Liver (tissue), 9 donors: ENCODE results near the gene SULT6B1. TPM values are rescaled to one million over a fixed set of nuclear protein-coding genes. Genes with fewer than 3 reads are reported as not detected.

Source experiments
- DNase-seq: peaks from one replicate; pipeline ENCODE4 v3.0.0-alpha.2; 2017; ENCODE audit warnings: low spot score
- H3K27ac ChIP-seq, 2 donors: one replicate each; pipeline ENCODE4 v1.7.0; 2013; ENCODE audit warnings: inconsistent platforms in 2 of 2, low read length in 2 of 2, control low read depth in 1 of 2, low read depth in 1 of 2, mild to moderate bottlenecking in 1 of 2
- H3K27me3 ChIP-seq, 4 donors: one replicate each; pipeline versions ENCODE4 v1.6.1 to v1.7.0; 2013; ENCODE audit warnings: low read length in 3 of 4, inconsistent platforms in 1 of 4, mild to moderate bottlenecking in 1 of 4, moderate library complexity in 1 of 4; ENCODE audit not compliant: control insufficient read depth in 4 of 4, insufficient read depth in 4 of 4
- H3K36me3 ChIP-seq, 4 donors: one replicate each; pipeline versions ENCODE4 v1.6.1 to v1.7.0; 2013; ENCODE audit warnings: low read length in 3 of 4, mild to moderate bottlenecking in 3 of 4, low read depth in 1 of 4, moderate library complexity in 1 of 4; ENCODE audit not compliant: control insufficient read depth in 4 of 4, insufficient read depth in 3 of 4
- H3K4me1 ChIP-seq, 4 donors: one replicate each; pipeline versions ENCODE4 v1.6.1 to v1.7.0; 2013; ENCODE audit warnings: low read length in 3 of 4, mild to moderate bottlenecking in 3 of 4, moderate library complexity in 1 of 4; ENCODE audit not compliant: control insufficient read depth in 4 of 4, insufficient read depth in 4 of 4
- H3K4me3 ChIP-seq, 3 donors: one replicate each; pipeline versions ENCODE4 v1.6.1 to v1.7.0; 2013; ENCODE audit warnings: low read length in 3 of 3, control low read depth in 1 of 3, low read depth in 1 of 3, mild to moderate bottlenecking in 1 of 3
- H3K9ac ChIP-seq, 2 donors: one replicate each; pipeline ENCODE4 v1.7.0; 2013; ENCODE audit warnings: low read length in 2 of 2, mild to moderate bottlenecking in 2 of 2, moderate library complexity in 2 of 2, control low read depth in 1 of 2, low read depth in 1 of 2
- H3K9me3 ChIP-seq, 4 donors: one replicate each; pipeline versions ENCODE4 v1.6.1 to v1.7.0; 2013; ENCODE audit warnings: low read length in 3 of 4; ENCODE audit not compliant: control insufficient read depth in 4 of 4
- CTCF ChIP-seq: fragments of 150-350 bp; IDR thresholded peaks from 2 replicates; pipeline ENCODE4 v1.5.1; 2017; ENCODE audit warnings: improper control_type of control experiment, low read depth, low read length; ENCODE audit not compliant: missing input control
- EGR1 ChIP-seq, 2 donors: IDR thresholded peaks; 2 replicates each; pipeline ENCODE4 v1.6.1; 2016 to 2018; ENCODE audit warnings: antibody characterized with exemption in 2 of 2, low read depth in 2 of 2
- FOXA1 ChIP-seq: IDR thresholded peaks from 2 replicates; pipeline ENCODE4 v1.6.1; 2016; ENCODE audit warnings: antibody characterized with exemption
- FOXA2 ChIP-seq: IDR thresholded peaks from 2 replicates; pipeline ENCODE4 v1.6.1; 2016; ENCODE audit warnings: antibody characterized with exemption
- HNF4A ChIP-seq, 2 donors: conservative IDR thresholded peaks; 2 replicates each; pipeline ENCODE4 v1.6.1; 2016; ENCODE audit warnings: antibody characterized with exemption in 2 of 2, mild to moderate bottlenecking in 2 of 2
- HNF4G ChIP-seq: IDR thresholded peaks from 2 replicates; pipeline ENCODE4 v1.6.1; 2016; ENCODE audit warnings: antibody characterized with exemption
- JUND ChIP-seq, 2 donors: IDR thresholded peaks; 2 replicates each; pipeline ENCODE4 v1.6.1; 2016; ENCODE audit warnings: antibody characterized with exemption in 2 of 2
- MAX ChIP-seq: IDR thresholded peaks from 2 replicates; pipeline ENCODE4 v1.6.1; 2016; ENCODE audit warnings: antibody characterized with exemption
- NR2F2 ChIP-seq: IDR thresholded peaks from 2 replicates; pipeline ENCODE4 v1.6.1; 2016; ENCODE audit warnings: antibody characterized with exemption
- RAD21 ChIP-seq, 2 donors: IDR thresholded peaks; 2 replicates each; pipeline ENCODE4 v1.6.1; 2016; ENCODE audit warnings: antibody characterized with exemption in 2 of 2, mild to moderate bottlenecking in 2 of 2
- RXRA ChIP-seq, 2 donors: IDR thresholded peaks; 2 replicates each; pipeline ENCODE4 v1.6.1; 2017 to 2018; ENCODE audit warnings: antibody characterized with exemption in 2 of 2, mild to moderate bottlenecking in 1 of 2
- SP1 ChIP-seq: IDR thresholded peaks from 2 replicates; pipeline ENCODE4 v1.6.1; 2018; ENCODE audit warnings: antibody characterized with exemption, mild to moderate bottlenecking
- TAF1 ChIP-seq: conservative IDR thresholded peaks from 2 replicates; pipeline ENCODE4 v1.6.1; 2016; ENCODE audit warnings: antibody characterized with exemption, mild to moderate bottlenecking
- YY1 ChIP-seq: IDR thresholded peaks from 2 replicates; pipeline ENCODE4 v1.6.1; 2016; ENCODE audit warnings: antibody characterized with exemption, mild to moderate bottlenecking
- ZBTB33 ChIP-seq: IDR thresholded peaks from 2 replicates; pipeline ENCODE4 v1.6.1; 2016; ENCODE audit warnings: antibody characterized with exemption
- WGBS: extraction: QIAGEN DNeasy Blood & Tissue Kit; methylation state at CpG from one replicate; pipeline ENCODE4 v1.1.7; 2013; 5-methylcytosine and 5-hydroxymethylcytosine counted together
- polyA plus RNA-seq, 2 donors: library from polyadenylated mRNA; stranded (reverse) in 1 of 2; unstranded in 1 of 2; fragments of 200-250 nt in 1 of 2; fragments of >200 nt in 1 of 2; fragmentation: Nextera tagmentation in 1 of 2; extraction: Ambion mirVana in 1 of 2; gene quantifications; one replicate each; pipeline versions ENCODE4 v1.2.1 to v1.2.3, GENCODE V29; 2013 to 2015
- total RNA-seq, 2 donors: library from RNA; depleted of rRNA; stranded (reverse); fragments of >200 nt; gene quantifications; one replicate each; pipeline ENCODE4 v1.2.3, GENCODE V29; 2014
- TF ChIP-seq, protein P1 (sequence below): IDR thresholded peaks from 2 replicates; pipeline ENCODE4 v1.6.1; 2016; ENCODE audit warnings: antibody characterized with exemption, mild to moderate bottlenecking
- TF ChIP-seq, protein P2 (sequence below): IDR thresholded peaks from 2 replicates; pipeline ENCODE4 v1.6.1; 2016; ENCODE audit warnings: antibody characterized with exemption
- donor health status: healthy.
- donor health status: healthy.
- donor health status: healthy.
- donor health status: healthy.
- donor health status: healthy.

Gene SULT6B1
- total and polyA plus RNA-seq, 4 donors, result not detected

DNA sequence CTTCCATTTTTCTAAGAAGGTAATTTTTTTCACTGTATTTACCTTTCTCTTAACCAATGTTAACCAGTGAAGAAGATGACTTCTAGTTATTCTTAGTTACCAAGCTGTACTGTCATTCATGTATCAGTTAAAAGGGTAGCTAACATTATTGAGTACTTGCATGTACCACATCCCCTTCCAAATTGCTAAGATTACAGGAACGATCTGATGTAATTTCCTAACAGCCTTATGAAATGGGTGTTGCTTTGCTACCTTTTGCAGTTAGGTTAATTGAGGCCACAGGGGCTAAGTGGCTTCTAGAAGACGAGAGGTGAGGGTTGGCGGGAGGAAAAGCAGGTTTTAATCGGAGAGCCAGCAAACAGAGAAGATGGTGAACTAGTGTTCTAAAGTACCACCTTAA, 1.8 kb upstream of the SULT6B1 start:
- TF ChIP-seq YY1 (no peak), MAX (no peak), NR2F2 (no peak), SP1 (no peak), RAD21 (IDR thresholded peaks at IDR 0.05) (no peak), HNF4A (conservative IDR thresholded peaks at IDR 0.05) (no peak), RXRA (IDR thresholded peaks at IDR 0.05) (no peak), CTCF (no peak), HNF4G (no peak), EGR1 (IDR thresholded peaks at IDR 0.05; ENCODE audit: low read depth in 2 of 2) (no peak)
- TF ChIP-seq, protein P1, sequence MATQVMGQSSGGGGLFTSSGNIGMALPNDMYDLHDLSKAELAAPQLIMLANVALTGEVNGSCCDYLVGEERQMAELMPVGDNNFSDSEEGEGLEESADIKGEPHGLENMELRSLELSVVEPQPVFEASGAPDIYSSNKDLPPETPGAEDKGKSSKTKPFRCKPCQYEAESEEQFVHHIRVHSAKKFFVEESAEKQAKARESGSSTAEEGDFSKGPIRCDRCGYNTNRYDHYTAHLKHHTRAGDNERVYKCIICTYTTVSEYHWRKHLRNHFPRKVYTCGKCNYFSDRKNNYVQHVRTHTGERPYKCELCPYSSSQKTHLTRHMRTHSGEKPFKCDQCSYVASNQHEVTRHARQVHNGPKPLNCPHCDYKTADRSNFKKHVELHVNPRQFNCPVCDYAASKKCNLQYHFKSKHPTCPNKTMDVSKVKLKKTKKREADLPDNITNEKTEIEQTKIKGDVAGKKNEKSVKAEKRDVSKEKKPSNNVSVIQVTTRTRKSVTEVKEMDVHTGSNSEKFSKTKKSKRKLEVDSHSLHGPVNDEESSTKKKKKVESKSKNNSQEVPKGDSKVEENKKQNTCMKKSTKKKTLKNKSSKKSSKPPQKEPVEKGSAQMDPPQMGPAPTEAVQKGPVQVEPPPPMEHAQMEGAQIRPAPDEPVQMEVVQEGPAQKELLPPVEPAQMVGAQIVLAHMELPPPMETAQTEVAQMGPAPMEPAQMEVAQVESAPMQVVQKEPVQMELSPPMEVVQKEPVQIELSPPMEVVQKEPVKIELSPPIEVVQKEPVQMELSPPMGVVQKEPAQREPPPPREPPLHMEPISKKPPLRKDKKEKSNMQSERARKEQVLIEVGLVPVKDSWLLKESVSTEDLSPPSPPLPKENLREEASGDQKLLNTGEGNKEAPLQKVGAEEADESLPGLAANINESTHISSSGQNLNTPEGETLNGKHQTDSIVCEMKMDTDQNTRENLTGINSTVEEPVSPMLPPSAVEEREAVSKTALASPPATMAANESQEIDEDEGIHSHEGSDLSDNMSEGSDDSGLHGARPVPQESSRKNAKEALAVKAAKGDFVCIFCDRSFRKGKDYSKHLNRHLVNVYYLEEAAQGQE, result no peak
- TF ChIP-seq, protein P2, sequence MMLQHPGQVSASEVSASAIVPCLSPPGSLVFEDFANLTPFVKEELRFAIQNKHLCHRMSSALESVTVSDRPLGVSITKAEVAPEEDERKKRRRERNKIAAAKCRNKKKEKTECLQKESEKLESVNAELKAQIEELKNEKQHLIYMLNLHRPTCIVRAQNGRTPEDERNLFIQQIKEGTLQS, result no peak
- Histone ChIP-seq H3K4me1 (no peaks in the 10 kb centered on the region), H3K27ac (no peak overlapping the region), H3K36me3 (no peaks in the 10 kb centered on the region), H3K4me3 (no peak overlapping the region), H3K9me3 (no peaks in the 10 kb centered on the region), H3K27me3 (no peaks in the 10 kb centered on the region), H3K9ac (no peak overlapping the region)
- no peak for DNase-seq
- 84% methylated on average over 4 of the region's 4 CpGs for WGBS

- Histone ChIP-seq H3K27ac (peak overlapping the region in 1 of 2 donors; percentile 18), H3K4me3 (no peak overlapping the region), H3K9me3 (no peaks in the 10 kb centered on the region), H3K4me1 (no peaks in the 10 kb centered on the region), H3K36me3 (no peaks in the 10 kb centered on the region), H3K27me3 (no peaks in the 10 kb centered on the region), H3K9ac (no peak overlapping the region)
- WGBS, result 83% methylated on average over 6 of the region's 6 CpGs
- no peak for DNase-seq
- TF ChIP-seq FOXA1 (no peak), NR2F2 (no peak), FOXA2 (no peak), ZBTB33 (no peak), HNF4A (conservative IDR thresholded peaks at IDR 0.05) (no peak), TAF1 (no peak), MAX (no peak), HNF4G (no peak), JUND (IDR thresholded peaks at IDR 0.05) (no peak), SP1 (no peak), CTCF (no peak)
- TF ChIP-seq, protein P2, result no peak
These were observed 1.1 kb upstream of the SULT6B1 start for GRCh38 chr2:37189452-37190153.
